Brain microvascular endothelial cell (primary cell): ENCODE measurements around the gene OR8D4.

Experiments
- DNase-seq: peaks from one replicate; pipeline ENCODE4 v3.0.0-alpha.2; 2020
- H3K27ac ChIP-seq: fragments of 250-450 bp; sonication (Bioruptor Pico); 2 replicates; pipeline ENCODE4 v1.5.1; 2020; ENCODE audit warnings: mild to moderate bottlenecking, moderate library complexity
- H3K27me3 ChIP-seq: fragments of 250-450 bp; sonication (Bioruptor Pico); replicated peaks from 2 replicates; pipeline ENCODE4 v1.5.1; 2020; ENCODE audit warnings: mild to moderate bottlenecking
- H3K36me3 ChIP-seq: fragments of 250-450 bp; sonication (Bioruptor Pico); replicated peaks from 2 replicates; pipeline ENCODE4 v1.5.1; 2020; ENCODE audit warnings: mild to moderate bottlenecking
- H3K4me3 ChIP-seq: 2 replicates; pipeline ENCODE4 v1.5.1; 2011; ENCODE audit warnings: low read depth, mild to moderate bottlenecking, control low read depth, low read length, moderate library complexity
- in situ Hi-C: cut with HindIII; loops from 2 replicates; pipeline ENCODE4 v1.10.0; 2017; ENCODE audit warnings: low sequenced_read_pairs, low pct_ligation_motif_present
- TF ChIP-seq, protein P1 (sequence below): IDR thresholded peaks from 2 replicates; pipeline ENCODE4 v1.5.1; 2011; ENCODE audit warnings: low read depth, mild to moderate bottlenecking, moderate library complexity, low read length, control low read depth, inconsistent platforms; ENCODE audit errors: missing control alignments

The OR8D4 gene

DNA sequence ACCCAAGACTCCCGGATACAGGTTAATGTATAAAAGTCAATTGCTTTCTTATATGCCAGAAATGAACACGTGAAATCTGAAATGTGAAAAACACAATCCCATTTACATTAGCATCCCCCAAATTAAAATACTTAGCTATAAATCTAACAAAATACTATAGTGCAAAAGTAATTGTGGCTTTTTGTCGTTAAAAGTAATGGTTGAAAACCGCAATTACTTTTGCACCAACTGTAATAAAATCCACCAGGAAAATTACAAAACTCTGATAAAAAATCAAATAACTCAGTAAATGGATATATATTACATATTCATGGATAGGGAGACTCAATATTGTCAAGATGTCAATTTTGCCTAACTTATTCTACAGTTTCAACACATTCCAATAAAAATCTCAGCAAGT, 21.1 kb upstream of the OR8D4 start:
- H3K27ac ChIP-seq: no peak overlapping the region
- in situ Hi-C loops: no loop called here
- TF ChIP-seq, protein P1, sequence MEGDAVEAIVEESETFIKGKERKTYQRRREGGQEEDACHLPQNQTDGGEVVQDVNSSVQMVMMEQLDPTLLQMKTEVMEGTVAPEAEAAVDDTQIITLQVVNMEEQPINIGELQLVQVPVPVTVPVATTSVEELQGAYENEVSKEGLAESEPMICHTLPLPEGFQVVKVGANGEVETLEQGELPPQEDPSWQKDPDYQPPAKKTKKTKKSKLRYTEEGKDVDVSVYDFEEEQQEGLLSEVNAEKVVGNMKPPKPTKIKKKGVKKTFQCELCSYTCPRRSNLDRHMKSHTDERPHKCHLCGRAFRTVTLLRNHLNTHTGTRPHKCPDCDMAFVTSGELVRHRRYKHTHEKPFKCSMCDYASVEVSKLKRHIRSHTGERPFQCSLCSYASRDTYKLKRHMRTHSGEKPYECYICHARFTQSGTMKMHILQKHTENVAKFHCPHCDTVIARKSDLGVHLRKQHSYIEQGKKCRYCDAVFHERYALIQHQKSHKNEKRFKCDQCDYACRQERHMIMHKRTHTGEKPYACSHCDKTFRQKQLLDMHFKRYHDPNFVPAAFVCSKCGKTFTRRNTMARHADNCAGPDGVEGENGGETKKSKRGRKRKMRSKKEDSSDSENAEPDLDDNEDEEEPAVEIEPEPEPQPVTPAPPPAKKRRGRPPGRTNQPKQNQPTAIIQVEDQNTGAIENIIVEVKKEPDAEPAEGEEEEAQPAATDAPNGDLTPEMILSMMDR: no peak
- H3K27me3 ChIP-seq: no peaks in the 10 kb centered on the region
- DNase-seq: no peak
- H3K36me3 ChIP-seq: no peaks in the 10 kb centered on the region
- no peak overlapping the region for H3K4me3 ChIP-seq

DNA sequence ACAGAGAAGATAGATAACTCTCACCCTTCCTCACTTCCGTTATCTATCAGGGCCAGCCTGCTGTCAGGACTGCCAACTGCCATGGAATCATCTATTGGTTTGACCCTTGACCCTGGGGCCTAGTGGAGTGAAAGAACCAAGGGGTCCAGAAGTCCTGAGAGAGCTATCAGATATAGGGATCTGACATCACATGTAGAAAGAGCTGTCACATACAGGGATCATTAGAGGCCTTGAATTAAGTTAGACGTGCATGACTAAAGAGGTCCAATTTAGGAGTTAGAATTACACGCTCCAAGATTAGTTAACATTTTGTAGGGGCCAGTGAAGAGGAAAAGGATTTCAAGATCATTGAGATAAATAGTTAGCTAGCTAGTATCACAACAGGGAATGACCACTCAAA, 16.4 kb upstream of the OR8D4 start, which contains the start of gene TMEM225:
Gene TMEM225, minus strand, starts transcription at position 101 of the 400 bp plus-strand sequence. CDS start 245 bp downstream, outside the sequence.
- DNase-seq: no peak
- in situ Hi-C loops: no loop called here
- Histone ChIP-seq H3K4me3 (no peak within 1 kb of the TSS), H3K36me3 (no peaks in the 10 kb centered on the region), H3K27ac (no peak within 1 kb of the TSS), H3K27me3 (no peaks in the 10 kb centered on the region)
- TF ChIP-seq, protein P1: no peak

DNA sequence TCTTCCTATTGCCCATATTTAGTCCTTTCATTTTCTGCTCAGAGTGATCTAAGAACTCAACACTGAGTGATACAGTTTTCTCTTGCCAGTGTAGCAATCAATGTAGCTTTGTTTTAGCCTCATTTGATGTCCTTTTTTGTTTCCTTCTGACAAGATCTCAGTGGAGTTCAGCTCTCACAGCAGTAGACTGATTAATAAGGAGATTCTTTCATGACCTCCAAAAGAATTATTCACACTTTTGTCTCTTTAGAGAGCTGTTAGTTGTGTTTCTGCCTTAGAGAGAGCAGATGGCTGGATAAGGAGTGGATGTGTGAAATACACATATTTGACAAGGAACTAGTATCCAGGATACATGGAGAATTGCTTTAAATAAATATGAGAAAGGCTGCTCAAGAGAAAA, 9.9 kb upstream of the OR8D4 start:
- no peak for DNase-seq
- Histone ChIP-seq H3K27ac (no peak overlapping the region), H3K4me3 (no peak overlapping the region), H3K27me3 (no peaks in the 10 kb centered on the region), H3K36me3 (no peaks in the 10 kb centered on the region)
- TF ChIP-seq, protein P1: no peak
- in situ Hi-C loops: no loop called here

DNA sequence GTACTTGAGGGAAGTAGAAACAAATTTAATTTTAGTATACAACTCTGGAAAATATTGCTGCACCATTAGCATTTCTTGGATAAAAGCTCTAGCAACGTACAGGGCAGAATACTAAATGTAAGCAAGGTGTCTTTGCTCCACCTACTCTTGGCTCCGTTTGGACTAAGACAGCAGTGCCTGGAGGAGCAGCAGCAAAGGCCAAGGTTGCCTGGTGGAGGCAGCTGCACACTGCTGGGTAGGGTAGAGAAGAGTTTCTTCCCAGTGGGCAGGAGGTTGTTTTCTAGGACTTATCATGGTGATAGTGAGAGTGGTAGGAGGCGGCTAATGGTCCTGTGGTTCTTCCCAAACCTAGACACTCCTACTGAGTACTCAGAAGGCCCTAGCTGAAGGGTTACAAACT, 2.2 kb upstream of the OR8D4 start:
- TF ChIP-seq, protein P1: no peak
- in situ Hi-C loops: no loop called here
- H3K27ac ChIP-seq: no peak overlapping the region
- no peaks in the 10 kb centered on the region for H3K36me3 ChIP-seq
- no peak for DNase-seq
- H3K4me3 ChIP-seq: no peak overlapping the region
- H3K27me3 ChIP-seq: no peaks in the 10 kb centered on the region

DNA sequence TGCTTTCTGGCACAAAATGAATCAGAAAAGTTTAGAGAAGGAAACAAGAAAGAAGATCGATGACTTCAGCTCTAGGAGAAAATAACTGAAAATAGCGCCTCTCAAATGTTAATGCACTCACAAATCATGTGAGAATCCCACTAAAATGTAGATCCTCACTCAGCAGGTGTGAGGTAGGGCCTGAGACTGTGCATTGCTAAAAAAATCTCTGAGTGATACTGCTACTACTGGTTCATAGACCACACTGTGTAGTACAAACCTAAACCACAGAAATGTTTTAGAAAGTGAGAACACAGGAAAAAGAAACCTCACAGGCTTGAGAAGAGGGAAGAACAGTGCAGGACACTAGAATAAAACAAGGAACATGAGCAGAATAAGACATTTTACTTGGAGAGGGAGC, 2.0 kb downstream of the OR8D4 start:
- no peak overlapping the region for H3K27ac ChIP-seq
- in situ Hi-C loops: no loop called here
- no peak overlapping the region for H3K4me3 ChIP-seq
- DNase-seq: no peak
- H3K27me3 ChIP-seq: no peaks in the 10 kb centered on the region
- no peaks in the 10 kb centered on the region for H3K36me3 ChIP-seq
- TF ChIP-seq, protein P1: no peak

DNA sequence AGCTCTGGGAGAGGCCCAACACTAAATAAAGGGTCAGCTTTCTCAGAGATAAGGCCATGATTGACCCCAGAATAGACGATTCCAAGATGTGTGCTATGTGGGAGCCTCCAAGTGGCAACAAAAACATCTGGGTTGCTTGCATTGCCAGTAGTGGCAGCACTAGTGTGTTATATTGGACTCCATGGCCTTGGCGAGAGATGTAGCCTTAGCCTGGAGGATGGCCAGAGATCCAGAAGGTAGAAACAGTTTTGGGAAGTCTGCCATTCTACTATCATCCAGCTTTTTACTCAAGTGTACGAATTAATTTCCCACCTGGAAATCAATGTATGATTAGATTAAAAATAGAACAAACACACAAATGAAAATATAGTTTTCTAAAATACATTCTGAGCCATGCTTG, 3.0 kb downstream of the OR8D4 start:
- Histone ChIP-seq H3K27ac (no peak overlapping the region), H3K4me3 (no peak overlapping the region), H3K36me3 (no peaks in the 10 kb centered on the region), H3K27me3 (no peaks in the 10 kb centered on the region)
- TF ChIP-seq, protein P1: no peak
- in situ Hi-C loops: no loop called here
- no peak for DNase-seq
